ENCODE measurements around the gene C14orf132.

Gene C14orf132

GRCh38 chr14:96126339-96126782 lies 87.2 kb downstream of the C14orf132 start:
- no peak for TF ChIP-seq CTCF (IDR thresholded peaks at IDR 0.05)

- no peak for TF ChIP-seq CTCF (IDR thresholded peaks at IDR 0.05)
Observed at GRCh38 chr14:96126783-96127271, 87.7 kb downstream of the C14orf132 start.

GRCh38 chr14:96129128-96129736 lies 90.1 kb downstream of the C14orf132 start:
- TF ChIP-seq CTCF (IDR thresholded peaks at IDR 0.05) = no peak

- no peak for TF ChIP-seq CTCF (IDR thresholded peaks at IDR 0.05)
Observed at GRCh38 chr14:96130391-96130790, 91.2 kb downstream of the C14orf132 start.

- no peak for TF ChIP-seq CTCF (IDR thresholded peaks at IDR 0.05)
Observed at GRCh38 chr14:96130854-96131253, 91.7 kb downstream of the C14orf132 start.

- no peak for TF ChIP-seq CTCF (IDR thresholded peaks at IDR 0.05)
Observed at GRCh38 chr14:96131836-96132235, 92.7 kb downstream of the C14orf132 start.

GRCh38 chr14:96134508-96134907 lies 95.3 kb downstream of the C14orf132 start:
- TF ChIP-seq CTCF (IDR thresholded peaks at IDR 0.05) = no peak

GRCh38 chr14:96135285-96135684 lies 96.1 kb downstream of the C14orf132 start:
- TF ChIP-seq CTCF (IDR thresholded peaks at IDR 0.05) = no peak

Measured in LNCAP (cell line).